ENCODE measurements around the gene STXBP5. TPM values are rescaled to one million over a fixed set of nuclear protein-coding genes. Genes with fewer than 3 reads are reported as not detected.

STXBP5 gene
- polyA plus RNA-seq, 1 of the 3 experiments (the other 2 are of a cell fraction): 9.9 TPM

- Histone ChIP-seq H3K4me3 (ENCODE audit: low read depth in 2 of 2, low read length in 1 of 2) (no peak overlapping the region), H3K9ac (no peak overlapping the region), H3K79me2 (ENCODE audit: insufficient read depth) (no peaks in the 10 kb centered on the region), H3K9me2 (no peaks in the 10 kb centered on the region), H3K27ac (ENCODE audit: low read depth in 2 of 2, low read length in 1 of 2) (peak overlapping the region in 1 of 2 experiments; percentile 17; a peak in 2 of 4 replicates), H3K9me3 (no peaks in the 10 kb centered on the region), H3K36me3 (replicated peaks in 1 of 2; ENCODE audit: control insufficient read depth in 1 of 2, insufficient read depth in 2 of 2, low read length in 1 of 2) (no peaks in the 10 kb centered on the region), H3K4me2 (no peak overlapping the region), H2AFZ (ENCODE audit: low read depth) (no peak overlapping the region), H3K4me1 (ENCODE audit: control insufficient read depth in 1 of 2, insufficient read depth in 2 of 2, low read depth in 1 of 2, low read length in 1 of 2) (peaks cover 5 to 10% of the 10 kb centered on the region in 2 experiments; a peak in 3 of 4 replicates), H3F3A (replicated peaks; ENCODE audit: insufficient read depth) (peaks cover 12% of the 10 kb centered on the region), H4K20me1 (ENCODE audit: insufficient read depth) (no peaks in the 10 kb centered on the region), H3K27me3 (ENCODE audit: insufficient read depth) (no peaks in the 10 kb centered on the region)
- ChIA-PET CTCF (no interaction called here), POLR2A (no interaction called here)
- no peak for DNase-seq
- TF ChIP-seq TCF12 (IDR thresholded peaks at IDR 0.05) (peak; percentile 29; the same call in 1 of the 2 replicates), NRF1 (IDR thresholded peaks at IDR 0.05; ENCODE audit: low read depth, low read length) (no peak)
Observed at GRCh38 chr6:147164761-147165160, 39.5 kb upstream of the STXBP5 start.

DNA sequence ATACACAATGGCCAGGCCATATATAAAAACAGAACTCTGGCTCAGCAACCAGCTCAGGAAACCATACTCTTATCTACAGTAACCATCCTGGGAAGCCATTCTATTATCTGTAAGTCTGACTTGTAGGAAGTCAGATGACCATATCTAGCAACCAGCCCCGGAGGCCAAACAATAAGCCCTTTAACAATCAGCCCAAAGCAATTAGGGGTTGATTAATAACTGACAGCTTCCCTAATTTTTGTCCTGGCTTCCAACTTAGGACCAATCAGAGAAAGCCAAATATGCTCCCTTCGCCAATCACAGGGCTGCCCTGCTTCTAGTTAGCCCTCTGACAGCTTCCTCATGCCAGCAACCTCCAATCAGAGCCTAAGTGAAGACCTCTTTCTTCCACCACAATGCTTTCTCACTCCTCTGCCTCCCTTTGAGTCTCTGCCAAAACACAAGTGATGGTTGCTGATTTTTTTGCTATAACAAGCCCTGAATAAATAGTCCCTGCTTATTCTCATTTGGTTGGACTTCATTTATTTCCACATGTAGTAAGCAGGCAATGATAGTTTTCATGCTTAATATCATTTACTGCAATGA lies 37.8 kb upstream of the STXBP5 start:
- WGBS (ENCODE audit: low lambda C conversion rate): 55% methylated on average over 2 of the region's 2 CpGs
- no peaks in the 10 kb centered on the region for H4K20me1 ChIP-seq (ENCODE audit: insufficient read depth)
- H2AFZ ChIP-seq (ENCODE audit: low read depth): 0 out of 2 replicates have a peak overlapping the region, but pooled peaks have one; percentile 63
- no peak overlapping the region for H3K9ac ChIP-seq
- H3K27ac ChIP-seq (ENCODE audit: low read depth in 2 of 2, low read length in 1 of 2): peak overlapping the region; percentile 55 to 86
- H3K4me2 ChIP-seq: no peak overlapping the region
- no peak overlapping the region for H3K4me3 ChIP-seq (ENCODE audit: low read depth in 2 of 2, low read length in 1 of 2)
- DNase-seq: peak; percentile 45
- POLR2A ChIA-PET: no interaction called here
- H3F3A ChIP-seq (replicated peaks; ENCODE audit: insufficient read depth): peaks cover 23% of the 10 kb centered on the region
- peaks cover 5 to 13% of the 10 kb centered on the region in 2 experiments; a peak in 3 of 4 replicates for H3K4me1 ChIP-seq (ENCODE audit: control insufficient read depth in 1 of 2, insufficient read depth in 2 of 2, low read depth in 1 of 2, low read length in 1 of 2)
- H3K27me3 ChIP-seq (ENCODE audit: insufficient read depth): no peaks in the 10 kb centered on the region
- H3K79me2 ChIP-seq (ENCODE audit: insufficient read depth): no peaks in the 10 kb centered on the region
- no peaks in the 10 kb centered on the region for H3K9me3 ChIP-seq
- H3K9me2 ChIP-seq: no peaks in the 10 kb centered on the region
- H3K36me3 ChIP-seq (replicated peaks in 1 of 2; ENCODE audit: control insufficient read depth in 1 of 2, insufficient read depth in 2 of 2, low read length in 1 of 2): no peaks in the 10 kb centered on the region
- CTCF ChIA-PET: no interaction called here
- no peak for TF ChIP-seq YY1 (IDR thresholded peaks at IDR 0.05; ENCODE audit: low read depth)
- TF ChIP-seq TCF12 (IDR thresholded peaks at IDR 0.05): 0 out of 2 replicates have a peak, but pooled peaks have one; percentile 4
- TF ChIP-seq FOXM1 (IDR thresholded peaks at IDR 0.05; ENCODE audit: low read depth): no peak
- no peak for TF ChIP-seq GABPA (IDR thresholded peaks at IDR 0.05; ENCODE audit: low read depth)
- no peak for TF ChIP-seq NRF1 (IDR thresholded peaks at IDR 0.05; ENCODE audit: low read depth, low read length)
- peak; percentile 70 for TF ChIP-seq RFX5 (IDR thresholded peaks at IDR 0.05; ENCODE audit: low read length)
- TF ChIP-seq, protein P1, sequence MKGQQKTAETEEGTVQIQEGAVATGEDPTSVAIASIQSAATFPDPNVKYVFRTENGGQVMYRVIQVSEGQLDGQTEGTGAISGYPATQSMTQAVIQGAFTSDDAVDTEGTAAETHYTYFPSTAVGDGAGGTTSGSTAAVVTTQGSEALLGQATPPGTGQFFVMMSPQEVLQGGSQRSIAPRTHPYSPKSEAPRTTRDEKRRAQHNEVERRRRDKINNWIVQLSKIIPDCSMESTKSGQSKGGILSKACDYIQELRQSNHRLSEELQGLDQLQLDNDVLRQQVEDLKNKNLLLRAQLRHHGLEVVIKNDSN (IDR thresholded peaks at IDR 0.05; ENCODE audit: borderline replicate concordance, low read depth): no peak
- TF ChIP-seq PBX3 (IDR thresholded peaks at IDR 0.05): peak; percentile 29; the same call in 1 of the 2 replicates
- TF ChIP-seq TEAD4 (IDR thresholded peaks at IDR 0.05; ENCODE audit: borderline replicate concordance, insufficient read depth): no peak
- TF ChIP-seq EP300 (IDR thresholded peaks at IDR 0.05; ENCODE audit: borderline replicate concordance in 1 of 2, low read depth in 1 of 2, low read length in 1 of 2): peak in 1 of 2 experiments; percentile 69; a peak in 2 of 4 replicates
- TF ChIP-seq, protein P2, sequence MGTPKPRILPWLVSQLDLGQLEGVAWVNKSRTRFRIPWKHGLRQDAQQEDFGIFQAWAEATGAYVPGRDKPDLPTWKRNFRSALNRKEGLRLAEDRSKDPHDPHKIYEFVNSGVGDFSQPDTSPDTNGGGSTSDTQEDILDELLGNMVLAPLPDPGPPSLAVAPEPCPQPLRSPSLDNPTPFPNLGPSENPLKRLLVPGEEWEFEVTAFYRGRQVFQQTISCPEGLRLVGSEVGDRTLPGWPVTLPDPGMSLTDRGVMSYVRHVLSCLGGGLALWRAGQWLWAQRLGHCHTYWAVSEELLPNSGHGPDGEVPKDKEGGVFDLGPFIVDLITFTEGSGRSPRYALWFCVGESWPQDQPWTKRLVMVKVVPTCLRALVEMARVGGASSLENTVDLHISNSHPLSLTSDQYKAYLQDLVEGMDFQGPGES (IDR thresholded peaks at IDR 0.05; ENCODE audit: low read depth, low read length): no peak
- no peak for TF ChIP-seq NFIC (IDR thresholded peaks at IDR 0.05; ENCODE audit: borderline replicate concordance)
- no peak for TF ChIP-seq MEF2A (IDR thresholded peaks at IDR 0.05; ENCODE audit: borderline replicate concordance, low read depth)
- no peak for TF ChIP-seq ELF1 (IDR thresholded peaks at IDR 0.05)
- TF ChIP-seq GATA2 (CRISPR knock-in tag; IDR thresholded peaks at IDR 0.05): peak; percentile 52; the same call in 1 of the 2 replicates
- no peak for TF ChIP-seq CHD2 (IDR thresholded peaks at IDR 0.05; ENCODE audit: low read length, partially characterized antibody)
- no peak for TF ChIP-seq SIN3A (IDR thresholded peaks at IDR 0.05; ENCODE audit: borderline replicate concordance, low read depth, low read length)

Measured in SK-N-SH (cell line).